Ramos (cell line): Measurements from ENCODE around the gene CUL3.
"Not testable (repeated sequence)": the region's sequence is repeated elsewhere in the genome, so short reads cannot be mapped to it uniquely, and the experiment has no call there.

Source experiments
- in situ Hi-C: fragments of 300-500 bp; cut with MboI; formaldehyde crosslinking; loops from one replicate; pipeline ENCODE4 v1.14.3; 2022; ENCODE audit warnings: low sequenced_read_pairs; ENCODE audit not compliant: unreplicated experiment

Gene CUL3

GRCh38 chr2:224584111-224584784 lies 915 bp downstream of the CUL3 start:
- in situ Hi-C loops, result no loop called here

GRCh38 chr2:224583033-224583432 lies 2.1 kb downstream of the CUL3 start:
- in situ Hi-C loops, result not testable (repeated sequence)

- in situ Hi-C loops, result no loop called here
These were observed 4.9 kb downstream of the CUL3 start for GRCh38 chr2:224580248-224580647.

- in situ Hi-C loops, result no loop called here
These were observed 5.8 kb downstream of the CUL3 start for GRCh38 chr2:224579411-224579810.

- in situ Hi-C loops, result no loop called here
These were observed 7.6 kb downstream of the CUL3 start for GRCh38 chr2:224577541-224577940.

- in situ Hi-C loops, result no loop called here
These were observed 9.0 kb downstream of the CUL3 start for GRCh38 chr2:224576088-224576715.

GRCh38 chr2:224574423-224575084 lies 10.6 kb downstream of the CUL3 start:
- in situ Hi-C loops, result no loop called here

- in situ Hi-C loops, result no loop called here
These were observed 11.4 kb downstream of the CUL3 start for GRCh38 chr2:224573724-224574123.

GRCh38 chr2:224572338-224572737 lies 12.8 kb downstream of the CUL3 start:
- in situ Hi-C loops, result no loop called here

- in situ Hi-C loops, result no loop called here
These were observed 14.7 kb downstream of the CUL3 start for GRCh38 chr2:224570328-224570993.

- in situ Hi-C loops, result no loop called here
These were observed 15.5 kb downstream of the CUL3 start for GRCh38 chr2:224569654-224570053.

GRCh38 chr2:224565452-224566035 lies 19.6 kb downstream of the CUL3 start:
- in situ Hi-C loops, result no loop called here

GRCh38 chr2:224563537-224563936 lies 21.6 kb downstream of the CUL3 start:
- in situ Hi-C loops, result no loop called here

- in situ Hi-C loops, result no loop called here
These were observed 22.3 kb downstream of the CUL3 start for GRCh38 chr2:224562831-224563230.

GRCh38 chr2:224561234-224562005 lies 23.7 kb downstream of the CUL3 start:
- in situ Hi-C loops, result no loop called here

- in situ Hi-C loops, result no loop called here
These were observed 24.6 kb downstream of the CUL3 start for GRCh38 chr2:224560549-224560948.

GRCh38 chr2:224557610-224558009 lies 27.6 kb downstream of the CUL3 start:
- in situ Hi-C loops, result no loop called here

- in situ Hi-C loops, result no loop called here
These were observed 28.8 kb downstream of the CUL3 start for GRCh38 chr2:224556381-224556780.

GRCh38 chr2:224555823-224556366 lies 29.3 kb downstream of the CUL3 start:
- in situ Hi-C loops, result no loop called here

- in situ Hi-C loops, result no loop called here
These were observed 32.4 kb downstream of the CUL3 start for GRCh38 chr2:224552771-224553170.
